Muscle of leg (tissue), 11 donors: ENCODE measurements around the gene TRIM14. TPM values are rescaled to one million over a fixed set of nuclear protein-coding genes. Genes with fewer than 3 reads are reported as not detected.
A peak's percentile ranks its signal among the peaks of the same experiment; 100 is the strongest.
"Not testable (repeated sequence)": the region's sequence is repeated elsewhere in the genome, so short reads cannot be mapped to it uniquely, and the experiment has no call there.

Experiments used
- DNase-seq: peaks from one replicate; pipeline ENCODE4 v3.0.0; 2013
- H3K27ac ChIP-seq: one replicate; pipeline ENCODE4 v1.5.1; 2013; ENCODE audit warnings: mild to moderate bottlenecking, low read length, control low read depth
- H3K27me3 ChIP-seq: one replicate; pipeline ENCODE4 v1.6.1; 2013; ENCODE audit warnings: low read length; ENCODE audit not compliant: control insufficient read depth, insufficient read depth
- H3K36me3 ChIP-seq: one replicate; pipeline ENCODE4 v1.6.1; 2013; ENCODE audit warnings: low read length; ENCODE audit not compliant: control insufficient read depth, insufficient read depth
- H3K4me1 ChIP-seq: one replicate; pipeline ENCODE4 v1.6.1; 2013; ENCODE audit warnings: low read length; ENCODE audit not compliant: control insufficient read depth, insufficient read depth
- H3K4me3 ChIP-seq: one replicate; pipeline ENCODE4 v1.5.1; 2013; ENCODE audit warnings: low read length, control low read depth
- H3K9me3 ChIP-seq: replicated peaks from 2 replicates; pipeline ENCODE4 v1.6.1; 2013; ENCODE audit warnings: low read depth, low read length; ENCODE audit not compliant: control insufficient read depth
- WGBS: methylation state at CpG from one replicate; pipeline ENCODE4 v1.1.5; 2013; ENCODE audit warnings: missing lambda C conversion rate; ENCODE audit not compliant: insufficient coverage; 5-methylcytosine and 5-hydroxymethylcytosine counted together
- polyA plus RNA-seq, 8 donors: library from polyadenylated mRNA; unstranded; fragments of 120-200 nt; gene quantifications; one replicate each; pipeline versions ENCODE4 v1.2.1 to v1.2.3, GENCODE V29; 2013; ENCODE audit warnings: inconsistent platforms in 1 of 8, low replicate concordance in 1 of 8; ENCODE audit not compliant: insufficient read length in 8 of 8, insufficient read depth in 1 of 8
- total RNA-seq: library from RNA; stranded (reverse); fragments of 120-200 nt; gene quantifications from one replicate; pipeline ENCODE4 v1.2.4, GENCODE V29; 2013

The TRIM14 gene
- total and polyA plus RNA-seq, 9 donors: 0.40 to 3.4 (median 1.1) TPM

DNA sequence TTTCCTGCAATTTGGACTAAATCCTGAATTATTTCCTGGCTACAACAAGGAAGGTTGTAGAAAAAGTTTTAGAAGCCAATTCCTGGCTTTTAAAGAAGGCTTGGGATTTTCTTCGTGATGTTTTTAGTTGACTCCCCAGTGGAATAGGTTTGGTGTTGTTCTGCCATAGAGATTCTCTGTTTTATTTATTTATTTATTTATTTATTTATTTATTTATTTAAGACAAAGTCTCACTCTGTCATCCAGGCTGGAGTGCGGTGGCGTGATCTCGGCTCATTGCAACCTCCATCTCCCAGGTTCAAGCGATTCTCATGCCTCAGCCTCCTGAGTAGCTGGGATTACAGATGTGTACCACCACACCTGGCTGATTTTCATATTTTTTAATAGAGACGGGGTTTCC, 1.9 kb downstream of the TRIM14 start:
- H3K27ac ChIP-seq, H3K4me3 ChIP-seq, DNase-seq, H3K27me3 ChIP-seq, H3K36me3 ChIP-seq, H3K4me1 ChIP-seq, H3K9me3 ChIP-seq: not testable (repeated sequence)
- 67% methylated on average over 2 of the region's 6 CpGs for WGBS

GRCh38 chr9:98109052-98109451, 10.0 kb downstream of the TRIM14 start:
- WGBS: no CpG with 5 or more reads among the region's 3 CpGs
- H3K27me3 ChIP-seq: peaks cover 2% of the 10 kb centered on the region
- no peak overlapping the region for H3K27ac ChIP-seq
- DNase-seq: no peak
- no peak overlapping the region for H3K4me3 ChIP-seq
- H3K4me1 ChIP-seq: no peaks in the 10 kb centered on the region
- H3K36me3 ChIP-seq: no peaks in the 10 kb centered on the region
- H3K9me3 ChIP-seq: peaks cover 2% of the 10 kb centered on the region

DNA sequence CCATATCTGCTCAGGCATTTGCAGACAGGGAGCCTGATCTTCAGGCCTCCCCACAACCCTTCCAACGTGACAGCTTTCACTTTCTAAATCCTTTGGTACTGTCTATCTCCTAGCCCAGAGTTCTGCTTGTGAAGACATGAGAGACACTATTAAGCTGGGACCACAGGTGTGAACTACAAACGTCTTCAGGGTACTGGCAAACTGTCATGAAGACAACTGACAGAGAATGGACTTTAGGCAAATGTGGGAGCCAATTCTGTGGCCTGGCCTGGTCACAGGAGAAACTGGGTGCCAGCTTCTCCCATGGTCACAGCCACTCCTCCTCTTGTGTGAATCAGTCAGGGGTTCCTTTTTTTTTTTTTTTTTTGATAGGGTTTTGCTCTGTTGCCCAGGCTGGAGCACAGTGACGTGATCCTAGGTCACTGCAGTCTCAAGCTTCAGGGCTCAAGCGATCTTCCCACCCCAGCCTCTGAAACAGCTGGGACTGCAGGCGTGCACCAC, 10.4 kb downstream of the TRIM14 start:
- peaks cover 2% of the 10 kb centered on the region for H3K27me3 ChIP-seq
- WGBS: 44% methylated on average over 2 of the region's 5 CpGs
- peak overlapping the region; percentile 20 for H3K27ac ChIP-seq
- H3K9me3 ChIP-seq: peaks cover 2% of the 10 kb centered on the region
- H3K4me1 ChIP-seq: no peaks in the 10 kb centered on the region
- no peak for DNase-seq
- no peak overlapping the region for H3K4me3 ChIP-seq
- no peaks in the 10 kb centered on the region for H3K36me3 ChIP-seq

DNA sequence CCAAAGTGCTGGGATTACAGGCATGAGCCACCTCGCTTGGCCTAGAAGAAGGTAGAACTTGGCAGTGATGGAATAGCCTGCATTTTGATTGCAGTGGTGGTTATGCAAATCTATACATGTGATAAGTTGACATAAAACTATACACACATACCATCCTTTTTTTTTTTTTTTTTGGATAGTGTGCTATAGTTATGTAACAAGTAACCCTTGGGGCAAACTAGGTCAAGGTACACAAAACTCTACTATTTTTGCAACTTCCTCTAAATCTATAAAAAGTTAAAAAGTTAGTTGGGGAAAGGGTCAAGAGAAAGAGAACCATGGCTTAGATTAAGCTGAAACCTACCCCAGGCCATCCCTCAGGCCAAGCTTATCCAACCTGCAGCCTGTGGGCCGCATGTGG, 11.1 kb downstream of the TRIM14 start:
- Histone ChIP-seq H3K36me3 (no peaks in the 10 kb centered on the region), H3K27ac (no peak overlapping the region), H3K9me3 (peaks cover 2% of the 10 kb centered on the region), H3K4me3 (no peak overlapping the region), H3K27me3 (peaks cover 2% of the 10 kb centered on the region), H3K4me1 (no peaks in the 10 kb centered on the region)
- DNase-seq: no peak
- WGBS: no CpG with 5 or more reads among the region's 2 CpGs

GRCh38 chr9:98105006-98105405, 14.0 kb downstream of the TRIM14 start:
- Histone ChIP-seq H3K9me3 (peaks cover 2% of the 10 kb centered on the region), H3K36me3 (no peaks in the 10 kb centered on the region), H3K27ac (no peak overlapping the region), H3K4me1 (no peaks in the 10 kb centered on the region), H3K27me3 (peaks cover 2% of the 10 kb centered on the region), H3K4me3 (no peak overlapping the region)
- no peak for DNase-seq
- 85% methylated on average over 7 of the region's 7 CpGs for WGBS

- 67% methylated on average over 2 of the region's 3 CpGs for WGBS
- DNase-seq: peak; percentile 30
- Histone ChIP-seq H3K4me3 (no peak overlapping the region), H3K4me1 (no peaks in the 10 kb centered on the region), H3K9me3 (peaks cover 2% of the 10 kb centered on the region), H3K36me3 (no peaks in the 10 kb centered on the region), H3K27me3 (peaks cover 2% of the 10 kb centered on the region), H3K27ac (no peak overlapping the region)
Observed at GRCh38 chr9:98104445-98104881, 14.6 kb downstream of the TRIM14 start.

GRCh38 chr9:98101868-98102273, 17.2 kb downstream of the TRIM14 start:
- no peaks in the 10 kb centered on the region for H3K4me1 ChIP-seq
- 30% methylated on average over 5 of the region's 6 CpGs for WGBS
- H3K27ac ChIP-seq: no peak overlapping the region
- no peak overlapping the region for H3K4me3 ChIP-seq
- H3K27me3 ChIP-seq: peaks cover 2% of the 10 kb centered on the region
- DNase-seq: no peak
- no peaks in the 10 kb centered on the region for H3K36me3 ChIP-seq
- no peaks in the 10 kb centered on the region for H3K9me3 ChIP-seq

- H3K4me1 ChIP-seq: no peaks in the 10 kb centered on the region
- peaks cover 2% of the 10 kb centered on the region for H3K27me3 ChIP-seq
- no peaks in the 10 kb centered on the region for H3K36me3 ChIP-seq
- WGBS: 95% methylated on average over 4 of the region's 7 CpGs
- H3K27ac ChIP-seq: no peak overlapping the region
- DNase-seq: no peak
- no peaks in the 10 kb centered on the region for H3K9me3 ChIP-seq
- no peak overlapping the region for H3K4me3 ChIP-seq
Observed at GRCh38 chr9:98101416-98101815, 17.6 kb downstream of the TRIM14 start.

GRCh38 chr9:98100456-98100855, 18.6 kb downstream of the TRIM14 start:
- Histone ChIP-seq H3K9me3 (no peaks in the 10 kb centered on the region), H3K27me3 (no peaks in the 10 kb centered on the region), H3K4me1 (no peaks in the 10 kb centered on the region), H3K4me3 (no peak overlapping the region), H3K27ac (no peak overlapping the region), H3K36me3 (no peaks in the 10 kb centered on the region)
- no peak for DNase-seq

GRCh38 chr9:98099898-98100297, 19.1 kb downstream of the TRIM14 start:
- Histone ChIP-seq H3K9me3 (no peaks in the 10 kb centered on the region), H3K36me3 (no peaks in the 10 kb centered on the region), H3K27ac (no peak overlapping the region), H3K27me3 (no peaks in the 10 kb centered on the region), H3K4me1 (no peaks in the 10 kb centered on the region), H3K4me3 (no peak overlapping the region)
- no peak for DNase-seq
- 50% methylated on average over 2 of the region's 5 CpGs for WGBS

DNA sequence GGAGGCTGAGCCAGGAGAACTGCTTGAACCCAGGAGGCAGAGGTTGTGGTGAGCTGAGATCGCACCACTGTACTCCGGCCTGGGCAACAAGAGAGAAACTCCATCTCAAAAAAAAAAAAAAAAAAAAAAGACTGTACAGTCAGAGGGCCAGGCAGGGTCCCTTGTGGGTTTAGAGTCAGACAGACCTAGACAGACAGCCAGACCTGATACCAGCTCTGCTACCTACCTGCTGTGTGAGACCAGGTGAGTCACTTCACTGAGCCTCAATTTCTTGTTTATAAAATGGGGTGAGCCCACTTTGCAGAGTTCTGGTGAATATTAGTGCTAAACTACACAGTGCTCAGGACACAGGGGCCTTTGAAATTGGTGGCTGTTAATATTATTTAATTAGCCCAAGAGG, 19.7 kb downstream of the TRIM14 start:
- H3K36me3 ChIP-seq: no peaks in the 10 kb centered on the region
- no peak for DNase-seq
- no peaks in the 10 kb centered on the region for H3K9me3 ChIP-seq
- H3K4me1 ChIP-seq: no peaks in the 10 kb centered on the region
- H3K27me3 ChIP-seq: no peaks in the 10 kb centered on the region
- no peak overlapping the region for H3K4me3 ChIP-seq
- no CpG with 5 or more reads among the region's 2 CpGs for WGBS
- H3K27ac ChIP-seq: no peak overlapping the region
